Measurements from ENCODE around the gene LRRFIP2. TPM values are rescaled to one million over a fixed set of nuclear protein-coding genes. Genes with fewer than 3 reads are reported as not detected.
"Not testable (repeated sequence)": the region's sequence is repeated elsewhere in the genome, so short reads cannot be mapped to it uniquely, and the experiment has no call there.

LRRFIP2 gene
- total RNA-seq, 4 donors from 2014 or later, result 67.1 to 102 (median 83.1) TPM

DNA sequence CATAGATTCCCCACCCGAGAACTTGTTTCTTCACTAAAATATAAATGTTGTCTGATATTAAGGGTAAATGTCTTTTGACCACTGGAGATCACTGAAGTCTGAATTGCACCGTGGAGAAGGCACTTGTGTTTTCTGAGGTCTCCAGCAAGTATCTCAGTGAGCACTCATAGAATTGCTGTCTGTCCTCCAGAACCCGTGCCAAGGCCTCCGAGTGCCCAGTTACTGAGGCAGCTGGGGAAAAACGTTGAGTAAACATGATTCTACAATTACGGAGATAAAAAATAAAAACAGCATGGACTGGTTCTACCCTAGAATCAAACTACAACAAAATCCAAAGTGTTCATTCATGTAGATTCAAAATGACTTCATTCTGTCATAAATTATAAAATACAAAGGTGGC lies 121.0 kb downstream of the LRRFIP2 start:
- H3K4me3 ChIP-seq (ENCODE audit: low read depth, poor library complexity, severe bottlenecking), result no peak overlapping the region
- TF ChIP-seq POLR2A (IDR thresholded peaks at IDR 0.05), result no peak
- TF ChIP-seq, protein P1, sequence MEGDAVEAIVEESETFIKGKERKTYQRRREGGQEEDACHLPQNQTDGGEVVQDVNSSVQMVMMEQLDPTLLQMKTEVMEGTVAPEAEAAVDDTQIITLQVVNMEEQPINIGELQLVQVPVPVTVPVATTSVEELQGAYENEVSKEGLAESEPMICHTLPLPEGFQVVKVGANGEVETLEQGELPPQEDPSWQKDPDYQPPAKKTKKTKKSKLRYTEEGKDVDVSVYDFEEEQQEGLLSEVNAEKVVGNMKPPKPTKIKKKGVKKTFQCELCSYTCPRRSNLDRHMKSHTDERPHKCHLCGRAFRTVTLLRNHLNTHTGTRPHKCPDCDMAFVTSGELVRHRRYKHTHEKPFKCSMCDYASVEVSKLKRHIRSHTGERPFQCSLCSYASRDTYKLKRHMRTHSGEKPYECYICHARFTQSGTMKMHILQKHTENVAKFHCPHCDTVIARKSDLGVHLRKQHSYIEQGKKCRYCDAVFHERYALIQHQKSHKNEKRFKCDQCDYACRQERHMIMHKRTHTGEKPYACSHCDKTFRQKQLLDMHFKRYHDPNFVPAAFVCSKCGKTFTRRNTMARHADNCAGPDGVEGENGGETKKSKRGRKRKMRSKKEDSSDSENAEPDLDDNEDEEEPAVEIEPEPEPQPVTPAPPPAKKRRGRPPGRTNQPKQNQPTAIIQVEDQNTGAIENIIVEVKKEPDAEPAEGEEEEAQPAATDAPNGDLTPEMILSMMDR (IDR thresholded peaks at IDR 0.05), result no peak
- DNase-seq (ENCODE audit: low spot score in 2 of 2), result no peak
- WGBS, 2 donors, result 59 to 62% methylated on average over 6 of the region's 6 CpGs
- intact Hi-C loops (cut with DNase I; ENCODE audit: low total_unique reads), result no loop called here

DNA sequence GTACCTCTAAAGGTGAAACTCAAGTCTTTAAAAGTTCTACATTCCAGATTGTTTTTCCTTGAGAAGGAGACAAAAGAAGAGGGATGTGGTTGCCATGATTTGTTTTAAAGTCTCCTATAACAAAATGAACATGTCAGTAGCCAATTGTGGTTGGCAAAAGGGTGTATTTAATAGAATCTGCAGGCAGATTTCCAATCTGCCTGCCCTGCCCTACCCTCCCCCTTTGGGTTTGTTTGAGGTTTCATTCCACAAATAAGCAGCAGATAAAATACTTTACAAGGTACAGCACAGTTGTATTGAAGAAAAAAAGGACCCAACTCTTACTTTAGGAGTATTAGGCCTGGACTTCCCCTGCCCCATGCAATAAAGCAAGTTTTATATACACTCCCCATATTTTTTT lies 121.5 kb downstream of the LRRFIP2 start:
- no peak for DNase-seq (ENCODE audit: low spot score in 2 of 2)
- TF ChIP-seq POLR2A (IDR thresholded peaks at IDR 0.05), result no peak
- TF ChIP-seq, protein P1 (IDR thresholded peaks at IDR 0.05), result no peak
- intact Hi-C loops (cut with DNase I; ENCODE audit: low total_unique reads), result no loop called here
- H3K4me3 ChIP-seq (ENCODE audit: low read depth, poor library complexity, severe bottlenecking), result no peak overlapping the region

DNA sequence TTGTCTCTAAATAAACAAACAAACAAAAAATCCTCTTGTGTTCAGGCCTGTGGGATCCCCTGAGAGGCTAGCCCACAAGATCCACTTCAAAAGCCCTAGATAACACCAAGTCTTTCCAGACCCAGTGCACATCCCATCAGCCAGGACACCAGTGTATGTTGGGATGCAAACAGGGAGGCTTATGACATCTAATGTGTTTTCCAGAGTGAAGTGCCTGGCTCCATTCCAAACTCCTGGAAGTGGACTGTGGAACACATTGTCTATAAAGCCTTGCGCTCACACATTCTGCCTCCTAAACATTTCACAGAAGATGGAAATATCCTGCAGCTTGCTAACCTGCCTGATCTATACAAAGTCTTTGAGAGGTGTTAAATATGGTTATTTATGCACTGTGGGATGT lies 124.1 kb downstream of the LRRFIP2 start:
- no peak overlapping the region for H3K4me3 ChIP-seq (ENCODE audit: low read depth, poor library complexity, severe bottlenecking)
- intact Hi-C loops (cut with DNase I; ENCODE audit: low total_unique reads), result no loop called here
- 87 to 90% methylated on average over 1 of the region's 1 CpG for WGBS, 2 donors
- TF ChIP-seq, protein P1 (IDR thresholded peaks at IDR 0.05), result no peak
- no peak for TF ChIP-seq POLR2A (IDR thresholded peaks at IDR 0.05)
- DNase-seq (ENCODE audit: low spot score in 2 of 2), result no peak

DNA sequence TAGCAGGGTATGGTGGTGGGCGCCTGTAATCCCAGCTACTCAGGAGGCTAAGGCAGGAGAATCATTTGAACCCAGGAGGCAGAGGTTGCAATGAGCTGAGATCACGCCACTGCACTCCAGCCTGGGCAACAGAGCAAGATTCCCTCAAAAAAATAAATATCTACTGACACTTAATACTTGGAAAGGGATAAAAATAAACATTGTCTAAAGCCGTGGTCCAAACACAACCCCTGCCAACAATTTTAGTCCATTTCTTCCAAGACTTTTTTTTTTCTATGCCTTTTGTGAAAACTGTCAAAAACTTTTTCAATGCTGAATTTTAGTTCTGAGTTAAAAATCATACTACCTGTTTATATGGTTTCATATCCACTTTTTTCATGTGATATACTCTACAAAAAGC lies 131.7 kb downstream of the LRRFIP2 start:
- intact Hi-C loops (cut with DNase I; ENCODE audit: low total_unique reads); H3K4me3 ChIP-seq (ENCODE audit: low read depth, poor library complexity, severe bottlenecking); DNase-seq (ENCODE audit: low spot score in 2 of 2): not testable (repeated sequence)
- WGBS, 2 donors, result 68 to 70% methylated on average over 3 of the region's 3 CpGs

DNA sequence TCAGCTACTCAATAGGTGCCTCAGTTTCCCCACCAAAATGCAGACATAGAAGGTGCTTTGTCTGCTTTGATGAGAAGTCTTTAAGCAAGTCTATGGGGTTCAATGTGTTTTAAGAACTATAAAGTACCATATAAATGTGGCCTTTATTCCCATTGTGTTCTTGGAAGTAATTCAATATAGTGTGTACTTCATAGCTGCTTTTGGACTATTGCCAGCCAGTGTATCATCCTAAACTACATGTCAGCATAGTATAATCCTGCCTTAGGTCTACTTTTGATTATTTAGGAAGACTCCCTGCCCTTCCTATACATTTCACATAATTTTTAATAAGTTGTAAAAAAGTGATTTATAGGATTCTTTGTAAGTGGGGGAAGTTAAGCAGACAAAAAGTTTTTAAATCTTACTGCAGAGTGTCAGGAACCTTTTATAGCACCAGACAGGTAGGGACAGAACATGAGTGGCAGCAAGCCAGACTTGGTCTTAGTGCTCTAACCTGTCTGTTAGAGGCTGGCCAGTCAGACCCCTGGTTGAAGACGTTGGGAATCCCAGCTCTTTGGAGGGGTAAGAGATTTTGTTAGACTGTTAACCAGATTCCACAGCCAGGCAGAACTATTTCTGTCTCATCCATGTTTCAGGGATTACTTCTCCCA lies 132.7 kb downstream of the LRRFIP2 start:
- intact Hi-C loops (cut with DNase I; ENCODE audit: low total_unique reads), result no loop called here
- TF ChIP-seq, protein P1 (IDR thresholded peaks at IDR 0.05), result no peak
- no peak for TF ChIP-seq POLR2A (IDR thresholded peaks at IDR 0.05)
- WGBS, 2 donors, result 33 to 43% methylated on average over 1 of the region's 1 CpG
- no peak overlapping the region for H3K4me3 ChIP-seq (ENCODE audit: low read depth, poor library complexity, severe bottlenecking)
- no peak for DNase-seq (ENCODE audit: low spot score in 2 of 2)

DNA sequence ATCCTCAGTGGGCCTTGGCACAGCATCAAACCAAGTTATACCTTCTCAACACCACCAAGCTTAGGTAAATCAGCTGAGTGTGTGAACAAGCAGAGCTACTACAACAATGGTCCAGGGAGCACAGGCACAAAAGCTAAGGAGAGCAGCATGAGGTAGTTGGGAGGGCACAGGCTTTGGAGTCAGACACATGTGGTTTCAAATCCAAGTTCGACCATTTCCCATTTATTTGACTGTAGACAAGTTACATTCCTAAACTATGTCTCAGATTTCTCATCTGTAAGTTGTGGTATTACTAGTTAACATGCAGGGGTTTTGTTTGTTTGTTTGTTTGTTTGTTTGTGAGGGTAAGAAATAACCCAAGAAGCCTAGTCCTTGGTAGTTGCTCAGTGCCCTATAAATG lies 134.2 kb downstream of the LRRFIP2 start:
- H3K4me3 ChIP-seq (ENCODE audit: low read depth, poor library complexity, severe bottlenecking), result no peak overlapping the region
- 85 to 87% methylated on average over 1 of the region's 1 CpG for WGBS, 2 donors
- intact Hi-C loops (cut with DNase I; ENCODE audit: low total_unique reads), result no loop called here
- TF ChIP-seq POLR2A (IDR thresholded peaks at IDR 0.05), result no peak
- TF ChIP-seq, protein P1 (IDR thresholded peaks at IDR 0.05), result no peak
- no peak for DNase-seq (ENCODE audit: low spot score in 2 of 2)

Measured in lower leg skin (tissue), 4 donors.